ENCODE data around the gene B4GALT5. TPM values are rescaled to one million over a fixed set of nuclear protein-coding genes. Genes with fewer than 3 reads are reported as not detected.

Gene B4GALT5
- total RNA-seq, 3 donors from 2014 or later (not counting 1 experiment from before 2014, with no cell fraction given) = 15.5 to 29.1 (median 28.6) TPM

GRCh38 chr20:49646126-49646525 lies 67.6 kb downstream of the B4GALT5 start:
- no peak for DNase-seq
- Mint-ChIP-seq H3K4me3 (no peak overlapping the region), H3K27ac (no peak overlapping the region), H3K36me3 (peaks cover 13% of the 10 kb centered on the region), H3K4me1 (peaks cover 13 to 23% of the 10 kb centered on the region in 2 donors), H3K27me3 (ENCODE audit: low read depth in 2 of 2) (no peaks in the 10 kb centered on the region), H3K9me3 (no peaks in the 10 kb centered on the region)
- Histone ChIP-seq H3K36me3 (ENCODE audit: control insufficient read depth, insufficient read depth, low read length) (peaks cover 54% of the 10 kb centered on the region), H3K27ac (ENCODE audit: low read length) (no peak overlapping the region), H3K27me3 (ENCODE audit: control insufficient read depth, insufficient read depth, low read length) (no peaks in the 10 kb centered on the region), H3K4me1 (ENCODE audit: control insufficient read depth, insufficient read depth, low read length) (peaks cover 11% of the 10 kb centered on the region), H3K9me3 (ENCODE audit: control insufficient read depth, insufficient read depth, low read length) (no peaks in the 10 kb centered on the region), H3K4me3 (ENCODE audit: low read length) (no peak overlapping the region)
- 96% methylated on average over 3 of the region's 3 CpGs for WGBS (ENCODE audit: insufficient coverage)
- intact Hi-C loops (cut with micrococcal nuclease) = no loop called here
- no peak for ATAC-seq
- TF ChIP-seq, protein P1, sequence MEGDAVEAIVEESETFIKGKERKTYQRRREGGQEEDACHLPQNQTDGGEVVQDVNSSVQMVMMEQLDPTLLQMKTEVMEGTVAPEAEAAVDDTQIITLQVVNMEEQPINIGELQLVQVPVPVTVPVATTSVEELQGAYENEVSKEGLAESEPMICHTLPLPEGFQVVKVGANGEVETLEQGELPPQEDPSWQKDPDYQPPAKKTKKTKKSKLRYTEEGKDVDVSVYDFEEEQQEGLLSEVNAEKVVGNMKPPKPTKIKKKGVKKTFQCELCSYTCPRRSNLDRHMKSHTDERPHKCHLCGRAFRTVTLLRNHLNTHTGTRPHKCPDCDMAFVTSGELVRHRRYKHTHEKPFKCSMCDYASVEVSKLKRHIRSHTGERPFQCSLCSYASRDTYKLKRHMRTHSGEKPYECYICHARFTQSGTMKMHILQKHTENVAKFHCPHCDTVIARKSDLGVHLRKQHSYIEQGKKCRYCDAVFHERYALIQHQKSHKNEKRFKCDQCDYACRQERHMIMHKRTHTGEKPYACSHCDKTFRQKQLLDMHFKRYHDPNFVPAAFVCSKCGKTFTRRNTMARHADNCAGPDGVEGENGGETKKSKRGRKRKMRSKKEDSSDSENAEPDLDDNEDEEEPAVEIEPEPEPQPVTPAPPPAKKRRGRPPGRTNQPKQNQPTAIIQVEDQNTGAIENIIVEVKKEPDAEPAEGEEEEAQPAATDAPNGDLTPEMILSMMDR (IDR thresholded peaks at IDR 0.05) = no peak

DNA sequence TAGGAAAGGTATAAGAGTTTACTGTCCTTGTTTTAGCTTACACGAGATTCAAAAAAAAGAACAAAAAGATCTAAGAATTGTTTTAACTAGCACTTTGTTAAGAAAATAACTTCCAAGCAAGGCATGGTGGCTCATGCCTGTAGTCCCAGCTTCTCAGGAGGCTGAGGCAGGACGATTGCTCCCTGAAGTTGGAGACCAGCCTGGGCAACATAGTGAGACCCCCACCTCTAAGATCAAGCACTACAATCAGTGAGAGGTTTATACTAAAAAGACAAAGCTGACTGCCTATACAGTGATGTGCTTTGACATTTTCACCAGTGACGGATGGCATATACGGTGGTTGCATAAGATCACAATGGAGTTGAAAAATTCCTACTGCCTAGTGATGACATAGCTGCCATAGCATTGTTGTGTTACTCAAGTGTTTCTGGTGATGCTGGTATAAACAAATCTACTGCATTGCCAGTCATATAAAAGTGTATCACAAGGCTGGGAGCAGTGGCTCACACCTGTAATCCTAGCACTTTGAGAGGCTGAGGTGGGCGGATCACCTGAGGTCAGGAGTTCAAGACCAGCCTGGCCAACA lies 68.6 kb downstream of the B4GALT5 start:
- 100% methylated on average over 5 of the region's 5 CpGs for WGBS (ENCODE audit: insufficient coverage)
- ATAC-seq = no peak
- no peaks in the 10 kb centered on the region for H3K9me3 ChIP-seq (ENCODE audit: control insufficient read depth, insufficient read depth, low read length)
- Mint-ChIP-seq H3K36me3 (peaks cover 19% of the 10 kb centered on the region), H3K27me3 (ENCODE audit: low read depth in 2 of 2) (no peaks in the 10 kb centered on the region), H3K4me3 (no peak overlapping the region), H3K27ac (no peak overlapping the region), H3K4me1 (peaks cover 14 to 23% of the 10 kb centered on the region in 2 donors), H3K9me3 (no peaks in the 10 kb centered on the region)
- H3K4me1 ChIP-seq (ENCODE audit: control insufficient read depth, insufficient read depth, low read length) = peaks cover 11% of the 10 kb centered on the region
- no peaks in the 10 kb centered on the region for H3K27me3 ChIP-seq (ENCODE audit: control insufficient read depth, insufficient read depth, low read length)
- H3K27ac ChIP-seq (ENCODE audit: low read length) = no peak overlapping the region
- TF ChIP-seq, protein P1 (IDR thresholded peaks at IDR 0.05) = no peak
- peaks cover 63% of the 10 kb centered on the region for H3K36me3 ChIP-seq (ENCODE audit: control insufficient read depth, insufficient read depth, low read length)
- intact Hi-C loops (cut with micrococcal nuclease) = no loop called here
- no peak for DNase-seq
- H3K4me3 ChIP-seq (ENCODE audit: low read length) = no peak overlapping the region

GRCh38 chr20:49642816-49643215 lies 70.9 kb downstream of the B4GALT5 start:
- DNase-seq = no peak
- Mint-ChIP-seq H3K4me1 (peaks cover 14 to 20% of the 10 kb centered on the region in 2 donors), H3K4me3 (no peak overlapping the region), H3K27ac (peak overlapping the region; percentile 76 to 84), H3K9me3 (no peaks in the 10 kb centered on the region), H3K36me3 (peaks cover 20% of the 10 kb centered on the region), H3K27me3 (ENCODE audit: low read depth in 2 of 2) (no peaks in the 10 kb centered on the region)
- Histone ChIP-seq H3K4me1 (ENCODE audit: control insufficient read depth, insufficient read depth, low read length) (peaks cover 11% of the 10 kb centered on the region), H3K9me3 (ENCODE audit: control insufficient read depth, insufficient read depth, low read length) (no peaks in the 10 kb centered on the region), H3K36me3 (ENCODE audit: control insufficient read depth, insufficient read depth, low read length) (peaks cover 74% of the 10 kb centered on the region), H3K4me3 (ENCODE audit: low read length) (no peak overlapping the region), H3K27me3 (ENCODE audit: control insufficient read depth, insufficient read depth, low read length) (no peaks in the 10 kb centered on the region), H3K27ac (ENCODE audit: low read length) (no peak overlapping the region)
- no peak for ATAC-seq
- WGBS (ENCODE audit: insufficient coverage) = 99% methylated on average over 4 of the region's 4 CpGs
- intact Hi-C loops (cut with micrococcal nuclease) = no loop called here
- TF ChIP-seq, protein P1 (IDR thresholded peaks at IDR 0.05) = no peak

Data from natural killer cell (primary cell).